Osteoblast (primary cell): ENCODE data around the gene KRTAP10-2. TPM values are rescaled to one million over a fixed set of nuclear protein-coding genes. Genes with fewer than 3 reads are reported as not detected.

ENCODE experiments used
- DNase-seq: peaks from one replicate; pipeline ENCODE4 v3.0.0; 2011; ENCODE audit warnings: low spot score, mixed read lengths; ENCODE audit not compliant: insufficient read length; ENCODE audit errors: missing footprints
- H2AFZ ChIP-seq: 2 replicates; pipeline ENCODE4 v1.6.0; 2011; ENCODE audit warnings: mild to moderate bottlenecking, low read length
- H3K27ac ChIP-seq: 2 replicates; pipeline ENCODE4 v1.5.1; 2011; ENCODE audit warnings: mild to moderate bottlenecking, low read depth, low read length, moderate library complexity
- H3K27me3 ChIP-seq: 2 replicates; pipeline ENCODE4 v1.6.0; 2012; ENCODE audit warnings: mild to moderate bottlenecking, control low read depth, inconsistent platforms, low read length, moderate library complexity; ENCODE audit not compliant: insufficient read depth
- H3K36me3 ChIP-seq: 2 replicates; pipeline ENCODE4 v1.5.1; 2011; ENCODE audit warnings: mild to moderate bottlenecking, low read length, control low read depth, moderate library complexity; ENCODE audit not compliant: insufficient read depth
- H3K4me1 ChIP-seq: 2 replicates; pipeline ENCODE4 v1.5.1; 2011; ENCODE audit warnings: mild to moderate bottlenecking, low read length, control low read depth, moderate library complexity; ENCODE audit not compliant: insufficient read depth
- H3K4me2 ChIP-seq: 2 replicates; pipeline ENCODE4 v1.6.0; 2011; ENCODE audit warnings: mild to moderate bottlenecking, low read length; ENCODE audit not compliant: insufficient read depth
- H3K4me3 ChIP-seq: fragments of 200-600 bp; sonication (generic); 3 replicates; pipeline ENCODE4 v1.5.1; 2012; ENCODE audit warnings: mild to moderate bottlenecking, low read length, inconsistent platforms; ENCODE audit not compliant: insufficient read depth
- H3K79me2 ChIP-seq: 2 replicates; pipeline ENCODE4 v1.6.0; 2012; ENCODE audit warnings: mild to moderate bottlenecking, low read length, control low read depth, inconsistent platforms; ENCODE audit not compliant: insufficient read depth
- H3K9me3 ChIP-seq: 2 replicates; pipeline ENCODE4 v1.5.1; 2011; ENCODE audit warnings: low read depth, low read length, control low read depth
- H4K20me1 ChIP-seq: 2 replicates; pipeline ENCODE4 v1.6.0; 2012; ENCODE audit warnings: mild to moderate bottlenecking, low read length, control low read depth; ENCODE audit not compliant: insufficient read depth
- total RNA-seq: library from RNA; depleted of rRNA; stranded (reverse); fragments of >200 nt; gene quantifications from 2 replicates; pipeline ENCODE4 v1.2.3, GENCODE V29; 2012
- TF ChIP-seq, protein P1 (sequence below): IDR thresholded peaks from 2 replicates; pipeline ENCODE4 v1.5.1; 2011; ENCODE audit warnings: mild to moderate bottlenecking, low read depth, low read length, moderate library complexity; ENCODE audit errors: extremely low read depth

The KRTAP10-2 gene
- total RNA-seq, 1 donor = not detected

GRCh38 chr21:44548922-44549321, 2.4 kb downstream of the KRTAP10-2 start:
- Histone ChIP-seq H3K27ac (no peak overlapping the region), H3K79me2 (no peaks in the 10 kb centered on the region), H3K27me3 (peaks cover 2% of the 10 kb centered on the region), H4K20me1 (no peaks in the 10 kb centered on the region), H3K4me3 (no peak overlapping the region), H3K4me2 (no peak overlapping the region), H3K4me1 (no peaks in the 10 kb centered on the region), H2AFZ (no peak overlapping the region), H3K36me3 (no peaks in the 10 kb centered on the region), H3K9me3 (no peaks in the 10 kb centered on the region)
- peak; percentile 11 for DNase-seq
- TF ChIP-seq, protein P1, sequence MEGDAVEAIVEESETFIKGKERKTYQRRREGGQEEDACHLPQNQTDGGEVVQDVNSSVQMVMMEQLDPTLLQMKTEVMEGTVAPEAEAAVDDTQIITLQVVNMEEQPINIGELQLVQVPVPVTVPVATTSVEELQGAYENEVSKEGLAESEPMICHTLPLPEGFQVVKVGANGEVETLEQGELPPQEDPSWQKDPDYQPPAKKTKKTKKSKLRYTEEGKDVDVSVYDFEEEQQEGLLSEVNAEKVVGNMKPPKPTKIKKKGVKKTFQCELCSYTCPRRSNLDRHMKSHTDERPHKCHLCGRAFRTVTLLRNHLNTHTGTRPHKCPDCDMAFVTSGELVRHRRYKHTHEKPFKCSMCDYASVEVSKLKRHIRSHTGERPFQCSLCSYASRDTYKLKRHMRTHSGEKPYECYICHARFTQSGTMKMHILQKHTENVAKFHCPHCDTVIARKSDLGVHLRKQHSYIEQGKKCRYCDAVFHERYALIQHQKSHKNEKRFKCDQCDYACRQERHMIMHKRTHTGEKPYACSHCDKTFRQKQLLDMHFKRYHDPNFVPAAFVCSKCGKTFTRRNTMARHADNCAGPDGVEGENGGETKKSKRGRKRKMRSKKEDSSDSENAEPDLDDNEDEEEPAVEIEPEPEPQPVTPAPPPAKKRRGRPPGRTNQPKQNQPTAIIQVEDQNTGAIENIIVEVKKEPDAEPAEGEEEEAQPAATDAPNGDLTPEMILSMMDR = no peak

- no peak overlapping the region for H2AFZ ChIP-seq
- DNase-seq = no peak
- no peaks in the 10 kb centered on the region for H3K36me3 ChIP-seq
- H3K4me1 ChIP-seq = no peaks in the 10 kb centered on the region
- no peaks in the 10 kb centered on the region for H4K20me1 ChIP-seq
- no peaks in the 10 kb centered on the region for H3K9me3 ChIP-seq
- no peak overlapping the region for H3K27ac ChIP-seq
- TF ChIP-seq, protein P1 = no peak
- no peaks in the 10 kb centered on the region for H3K79me2 ChIP-seq
- H3K4me2 ChIP-seq = no peak overlapping the region
- no peak overlapping the region for H3K4me3 ChIP-seq
- peaks cover 2% of the 10 kb centered on the region for H3K27me3 ChIP-seq
Measured at GRCh38 chr21:44548381-44548780, 2.9 kb downstream of the KRTAP10-2 start.

GRCh38 chr21:44547656-44548331, 3.5 kb downstream of the KRTAP10-2 start:
- peak; percentile 55 for DNase-seq
- Histone ChIP-seq H3K4me3 (no peak overlapping the region), H2AFZ (no peak overlapping the region), H3K9me3 (no peaks in the 10 kb centered on the region), H3K36me3 (no peaks in the 10 kb centered on the region), H3K4me2 (no peak overlapping the region), H3K79me2 (no peaks in the 10 kb centered on the region), H3K27ac (no peak overlapping the region), H3K4me1 (no peaks in the 10 kb centered on the region), H3K27me3 (peaks cover 2% of the 10 kb centered on the region), H4K20me1 (no peaks in the 10 kb centered on the region)
- TF ChIP-seq, protein P1 = no peak

GRCh38 chr21:44544566-44544965, 6.7 kb downstream of the KRTAP10-2 start:
- no peaks in the 10 kb centered on the region for H3K4me1 ChIP-seq
- peaks cover 2% of the 10 kb centered on the region for H3K27me3 ChIP-seq
- H2AFZ ChIP-seq = no peak overlapping the region
- no peaks in the 10 kb centered on the region for H4K20me1 ChIP-seq
- no peak overlapping the region for H3K4me2 ChIP-seq
- no peaks in the 10 kb centered on the region for H3K9me3 ChIP-seq
- no peak for DNase-seq
- H3K36me3 ChIP-seq = no peaks in the 10 kb centered on the region
- H3K4me3 ChIP-seq = no peak overlapping the region
- no peak overlapping the region for H3K27ac ChIP-seq
- TF ChIP-seq, protein P1 = no peak
- H3K79me2 ChIP-seq = no peaks in the 10 kb centered on the region
